ENCODE data around the gene HNRNPC.

Gene HNRNPC

GRCh38 chr14:21209185-21209584 is 60.1 kb downstream of the HNRNPC start:
- DNase-seq: no peak

GRCh38 chr14:21208554-21208953 is 60.7 kb downstream of the HNRNPC start:
- no peak for DNase-seq

- no peak for DNase-seq
These were observed 62.2 kb downstream of the HNRNPC start for GRCh38 chr14:21206753-21207684.

DNA sequence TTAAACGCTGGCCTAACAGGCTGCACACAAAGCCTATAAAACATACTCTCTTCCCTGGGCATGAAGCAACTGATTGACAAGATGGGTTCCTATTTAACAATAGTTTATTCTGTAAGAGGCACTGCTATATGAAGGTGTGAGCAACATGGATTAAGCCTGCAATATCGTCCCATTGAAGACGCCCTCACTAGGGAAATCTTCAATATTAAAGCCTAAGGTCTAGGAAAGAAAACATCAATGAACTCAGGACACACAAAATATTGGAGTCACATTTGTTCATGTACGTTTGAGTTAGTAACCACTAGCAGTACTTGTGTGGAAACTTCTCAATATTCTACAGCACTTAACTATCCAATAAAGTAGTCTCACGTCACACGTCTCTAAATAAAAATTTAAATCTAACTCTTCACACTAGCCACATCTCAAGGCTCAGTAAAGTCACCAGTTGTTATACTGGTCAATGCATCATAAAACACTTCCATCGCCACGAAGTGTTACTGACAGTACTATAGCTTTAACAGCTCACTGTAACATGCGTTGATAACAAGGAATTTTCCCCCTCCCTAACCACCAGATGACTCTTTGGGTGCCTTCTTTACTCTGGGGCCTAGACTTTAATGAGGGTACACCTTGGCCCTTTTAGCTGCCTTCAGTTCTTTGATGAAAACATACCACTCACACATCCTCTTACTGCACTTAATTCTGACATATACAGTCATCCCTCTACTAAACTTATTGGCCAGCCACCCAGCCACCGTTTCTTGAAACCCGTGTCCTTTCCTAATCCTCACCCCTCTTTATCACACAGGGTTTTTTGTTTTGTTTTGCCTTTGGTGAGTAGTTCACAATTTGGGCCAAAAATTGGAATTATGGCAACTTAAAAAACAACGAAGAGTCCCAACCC is 63.3 kb downstream of the HNRNPC start:
- DNase-seq: no peak

GRCh38 chr14:21205026-21205677 is 64.1 kb downstream of the HNRNPC start:
- DNase-seq: no peak

DNA sequence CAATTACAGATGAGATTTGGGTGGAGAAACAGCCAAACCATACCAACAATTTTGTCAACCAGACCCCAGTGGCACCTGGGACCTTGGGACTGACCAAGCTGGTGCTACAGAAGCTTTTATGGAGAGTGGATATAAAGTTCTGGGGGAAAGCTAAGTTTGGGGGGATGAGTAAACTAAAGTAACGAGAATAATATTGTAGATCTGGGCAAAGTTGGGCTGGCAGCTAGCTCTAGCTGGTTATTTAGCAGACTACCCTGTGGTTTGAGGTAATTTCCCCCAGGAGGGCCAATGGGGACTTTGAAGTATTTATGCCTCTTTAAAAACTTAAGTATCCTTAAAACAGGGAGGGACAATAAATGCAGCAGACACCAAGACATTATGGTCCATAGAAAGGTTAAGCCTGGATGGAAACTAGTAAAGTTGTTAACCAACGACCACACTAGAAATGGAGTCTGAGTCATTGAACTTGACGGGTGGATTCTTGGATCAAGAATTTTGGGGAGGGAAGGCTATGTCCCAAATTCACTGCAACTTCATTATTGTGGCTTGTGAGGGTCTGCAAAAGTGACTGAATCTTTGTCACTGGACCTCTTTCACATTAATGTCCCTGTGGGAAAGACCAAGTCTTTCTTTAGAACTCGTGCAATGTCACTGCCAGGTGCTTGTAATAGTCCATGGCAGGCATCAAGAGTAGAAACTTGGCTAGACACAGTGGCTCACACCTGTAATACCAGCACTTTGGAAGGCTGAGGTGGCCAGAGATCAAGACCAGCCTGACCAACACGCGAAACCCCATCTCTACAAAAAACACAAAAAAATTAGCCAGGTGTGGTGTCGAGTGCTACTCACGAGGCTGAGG is 64.8 kb downstream of the HNRNPC start:
- DNase-seq: no peak

- no peak for DNase-seq
These were observed 65.6 kb downstream of the HNRNPC start for GRCh38 chr14:21203470-21204166.

- no peak for DNase-seq
These were observed 66.5 kb downstream of the HNRNPC start for GRCh38 chr14:21202463-21203358.

DNA sequence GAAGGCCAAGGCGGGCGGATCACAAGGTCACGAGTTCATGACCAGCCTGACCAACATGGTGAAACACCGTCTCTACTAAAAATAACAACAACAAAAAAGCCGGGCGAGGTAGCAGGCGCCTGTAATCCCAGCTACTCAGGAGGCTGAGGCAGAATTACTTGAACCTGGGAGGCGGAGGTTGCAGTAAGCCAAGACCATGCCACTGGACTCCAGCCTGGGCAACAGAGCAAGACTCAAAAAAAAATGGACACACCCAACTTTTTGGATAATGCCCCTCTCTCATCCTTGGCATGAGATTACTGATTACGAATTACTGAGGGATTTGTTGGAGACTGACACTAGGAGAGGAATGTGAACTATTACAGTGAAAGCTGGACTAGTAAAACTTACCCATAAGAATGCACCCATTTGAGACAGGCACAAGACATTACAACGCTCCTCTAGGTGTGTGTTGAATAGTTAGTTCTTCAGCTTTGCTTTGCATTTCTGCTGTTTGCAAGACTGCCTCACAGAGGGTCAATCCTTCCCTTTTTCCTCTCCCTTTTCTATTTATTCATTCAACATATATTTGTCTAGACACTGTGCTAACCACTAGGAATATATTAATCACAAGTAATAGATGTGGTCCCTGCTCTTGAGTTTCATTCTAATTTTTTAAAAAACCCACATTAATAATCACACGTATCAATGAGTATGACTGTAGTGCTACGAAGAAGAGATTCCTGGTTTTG is 67.3 kb downstream of the HNRNPC start:
- no peak for DNase-seq

GRCh38 chr14:21200752-21201461 is 68.3 kb downstream of the HNRNPC start:
- DNase-seq: no peak

GRCh38 chr14:21199611-21200560 is 69.4 kb downstream of the HNRNPC start:
- no peak for DNase-seq

DNA sequence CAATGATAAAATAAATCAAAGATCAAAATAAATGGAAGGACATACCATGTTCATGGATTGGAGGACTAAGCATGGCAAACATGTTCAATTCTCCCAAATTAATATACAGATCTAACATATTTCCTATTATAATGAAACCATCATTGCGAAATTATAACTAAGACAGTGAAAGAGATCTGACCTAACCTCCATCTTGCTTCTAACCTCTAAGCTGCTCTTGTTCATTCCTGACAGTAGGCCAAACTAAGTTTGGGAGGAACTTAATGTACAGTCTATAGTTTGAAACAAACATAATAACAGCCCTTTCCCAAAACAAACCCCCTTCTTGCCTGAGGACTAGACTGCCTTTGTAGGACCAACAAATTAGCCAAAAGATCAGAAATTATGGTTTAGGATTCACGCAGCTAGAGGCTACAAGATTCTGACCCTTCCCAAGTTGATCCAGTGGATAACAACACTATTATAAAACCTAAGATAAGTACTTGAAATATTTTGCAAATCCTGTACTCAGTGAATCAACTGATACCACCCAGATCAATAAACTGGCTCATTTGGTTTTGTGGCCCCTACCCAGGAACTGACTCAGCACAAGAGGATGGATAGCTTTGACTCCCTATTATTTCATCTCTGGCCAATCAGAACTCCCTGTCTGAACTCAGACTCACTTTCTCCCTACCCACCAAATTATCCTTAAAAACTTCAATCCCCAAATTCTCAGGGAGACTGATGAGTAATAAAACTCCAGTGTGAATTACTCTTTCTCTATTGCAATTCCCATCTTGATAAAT is 71.6 kb downstream of the HNRNPC start:
- no peak for DNase-seq

DNA sequence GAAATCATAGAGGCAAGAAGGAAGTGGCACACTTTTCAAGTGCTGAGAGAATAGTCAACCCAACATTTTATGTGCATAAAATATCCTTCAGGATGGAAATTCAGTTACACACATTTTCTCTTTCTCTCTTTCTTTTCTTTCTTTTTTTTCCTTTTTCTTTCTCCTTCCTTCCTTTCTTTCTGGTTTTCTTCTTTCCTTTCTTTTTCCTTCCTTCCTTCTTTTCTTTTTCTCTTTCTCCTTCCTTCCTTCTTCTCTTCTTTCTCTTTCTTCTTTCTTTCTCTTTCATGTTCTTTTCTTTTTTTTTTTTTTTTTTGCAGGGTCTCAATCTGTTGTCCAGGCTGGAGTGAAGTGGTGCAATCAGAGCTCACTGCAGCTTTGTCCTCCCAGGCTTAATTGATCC is 74.6 kb downstream of the HNRNPC start:
- no peak for DNase-seq

DNA sequence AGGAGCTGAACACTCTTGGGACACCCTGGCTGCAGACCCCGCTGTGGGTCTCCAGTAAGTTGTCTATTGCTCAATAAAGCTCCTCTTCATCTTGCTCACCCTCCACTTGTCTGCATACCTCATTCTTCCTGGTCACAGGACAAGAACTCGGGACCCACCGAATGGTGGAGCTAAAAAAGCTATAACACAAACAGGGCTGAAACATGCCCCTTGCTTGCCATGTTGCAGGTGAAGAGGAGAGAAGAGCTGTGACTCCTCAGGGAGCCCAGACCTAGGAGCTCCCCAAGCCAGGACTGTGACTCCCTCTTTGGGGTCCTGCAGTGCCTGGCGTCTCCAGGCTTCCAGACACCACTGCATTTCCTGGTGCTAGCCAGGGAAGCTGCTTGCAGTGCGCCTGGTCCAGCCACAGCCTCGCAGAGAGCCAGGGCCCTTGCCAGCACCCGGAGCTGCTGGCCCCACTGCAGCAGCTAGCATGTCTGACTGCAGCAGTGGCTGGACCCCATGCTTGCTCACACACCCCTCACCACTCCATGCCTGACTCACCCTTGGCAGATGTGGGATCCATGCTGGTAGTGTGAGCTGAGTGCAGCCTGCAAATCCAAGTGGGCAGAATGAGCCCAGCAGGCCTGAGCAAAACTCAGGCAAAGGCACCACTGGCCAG is 76.2 kb downstream of the HNRNPC start:
- DNase-seq: no peak

- no peak for DNase-seq
These were observed 76.8 kb downstream of the HNRNPC start for GRCh38 chr14:21192447-21192822.

- DNase-seq: peak; percentile 86
These were observed 77.3 kb downstream of the HNRNPC start for GRCh38 chr14:21191809-21192446.
